HEK293T (cell line): Measurements from ENCODE around the gene TMEM131.

Experiments used
- CTCF ChIA-PET: fragments of 350-600 bp; formaldehyde crosslinking; extraction: SDS; loops from one replicate; lab custom pipeline; 2021; ENCODE audit warnings: antibody characterized with exemption, inconsistent platforms; lab: Yijun Ruan, JAX
- POLR2A ChIA-PET: fragments of 350-600 bp; formaldehyde crosslinking; extraction: SDS; loops from one replicate; lab custom pipeline; 2020; ENCODE audit warnings: antibody characterized with exemption, inconsistent platforms; lab: Yijun Ruan, JAX
- DNase-seq: peaks from one replicate; pipeline ENCODE4 v3.0.0; 2012; ENCODE audit warnings: mixed read lengths; ENCODE audit errors: extremely low spot score
- ARNT ChIP-seq: fragments of 450-650 bp; IDR thresholded peaks from 2 replicates; pipeline ENCODE4 v1.6.1; 2017; ENCODE audit warnings: mild to moderate bottlenecking
- BHLHE40 ChIP-seq: fragments of 450-650 bp; IDR thresholded peaks from 2 replicates; pipeline ENCODE4 v1.6.1; 2016; ENCODE audit warnings: mild to moderate bottlenecking, moderate library complexity, borderline replicate concordance
- CTBP1 ChIP-seq: fragments of 450-650 bp; IDR thresholded peaks from 2 replicates; pipeline ENCODE4 v1.6.1; 2016; ENCODE audit warnings: borderline replicate concordance
- ELF4 ChIP-seq: fragments of 450-650 bp; IDR thresholded peaks from 2 replicates; pipeline ENCODE4 v1.6.1; 2017; ENCODE audit warnings: antibody characterized with exemption
- FOXA1 ChIP-seq: fragments of 450-650 bp; IDR thresholded peaks from 2 replicates; pipeline ENCODE4 v1.6.1; 2016; ENCODE audit warnings: mild to moderate bottlenecking
- FOXK2 ChIP-seq: fragments of 450-650 bp; IDR thresholded peaks from 2 replicates; pipeline ENCODE4 v1.6.1; 2016; ENCODE audit warnings: mild to moderate bottlenecking
- FOXM1 ChIP-seq: fragments of 450-650 bp; IDR thresholded peaks from 2 replicates; pipeline ENCODE4 v1.6.1; 2017; ENCODE audit warnings: mild to moderate bottlenecking, borderline replicate concordance
- HDGF ChIP-seq: fragments of 450-650 bp; IDR thresholded peaks from 2 replicates; pipeline ENCODE4 v1.6.1; 2017; ENCODE audit warnings: antibody characterized with exemption, borderline replicate concordance
- L3MBTL2 ChIP-seq: fragments of 450-650 bp; conservative IDR thresholded peaks from 2 replicates; pipeline ENCODE4 v1.6.1; 2016; ENCODE audit warnings: mild to moderate bottlenecking
- LEF1 ChIP-seq: fragments of 450-650 bp; IDR thresholded peaks from 2 replicates; pipeline ENCODE4 v1.6.1; 2017; ENCODE audit warnings: mild to moderate bottlenecking, borderline replicate concordance
- NFRKB ChIP-seq: fragments of 450-650 bp; IDR thresholded peaks from 2 replicates; pipeline ENCODE4 v1.6.1; 2016; ENCODE audit warnings: mild to moderate bottlenecking, moderate library complexity
- PKNOX1 ChIP-seq: fragments of 450-650 bp; IDR thresholded peaks from 2 replicates; pipeline ENCODE4 v1.6.1; 2016
- SP1 ChIP-seq: fragments of 450-650 bp; IDR thresholded peaks from 2 replicates; pipeline ENCODE4 v1.6.1; 2017
- SUZ12 ChIP-seq: fragments of 450-650 bp; IDR thresholded peaks from 2 replicates; pipeline ENCODE4 v1.6.1; 2016; ENCODE audit warnings: mild to moderate bottlenecking
- TARDBP ChIP-seq: fragments of 450-650 bp; IDR thresholded peaks from 2 replicates; pipeline ENCODE4 v1.6.1; 2016
- ZNF384 ChIP-seq: fragments of 450-650 bp; IDR thresholded peaks from 2 replicates; pipeline ENCODE4 v1.6.1; 2016

The TMEM131 gene

GRCh38 chr2:97741251-97741650, 254.5 kb downstream of the TMEM131 start:
- no peak for DNase-seq
- CTCF ChIA-PET, result interaction anchor here (0.7 to 3.0 kb wide), 13 partner anchors 10 to 651 kb away, joined by 3 to 13 read pairs (median 4); partner anchors contain the start of gene ACTR1B
- TF ChIP-seq PKNOX1 (no peak), ARNT (no peak), L3MBTL2 (no peak), ZNF384 (no peak), FOXK2 (no peak), CTBP1 (no peak), TARDBP (no peak), FOXA1 (no peak), SP1 (no peak), SUZ12 (no peak), ELF4 (no peak), LEF1 (no peak), NFRKB (no peak)

GRCh38 chr2:97740590-97741182, 255.1 kb downstream of the TMEM131 start:
- TF ChIP-seq CTBP1 (no peak), SP1 (no peak), SUZ12 (no peak), HDGF (no peak), NFRKB (no peak), PKNOX1 (peak; percentile 76), FOXK2 (no peak), L3MBTL2 (peak; percentile 27), BHLHE40 (no peak), TARDBP (no peak), ELF4 (no peak), ZNF384 (no peak), LEF1 (no peak), FOXA1 (no peak), ARNT (no peak), FOXM1 (0 out of 2 replicates have a peak, but pooled peaks have one; percentile 22)
- peak; percentile 85 for DNase-seq
- ChIA-PET CTCF (interaction anchor here (0.7 to 3.0 kb wide), 13 partner anchors 11 to 652 kb away, joined by 3 to 13 read pairs (median 4); partner anchors contain the start of gene ACTR1B), POLR2A (interaction anchor here (1.0 to 2.3 kb wide), 5 partner anchors 11 to 150 kb away, joined by 3 to 8 read pairs (median 3); partner anchors contain the start of gene ACTR1B)

More at GRCh38 chr2:97741251-97741650, 254.5 kb downstream of the TMEM131 start:
- POLR2A ChIA-PET, result interaction anchor here (1.0 to 2.3 kb wide), 5 partner anchors 11 to 150 kb away, joined by 3 to 8 read pairs (median 3); partner anchors contain the start of genes ACTR1B and COX5B

GRCh38 chr2:97739893-97740245, 255.9 kb downstream of the TMEM131 start:
- DNase-seq, result no peak
- TF ChIP-seq SP1, result no peak
- no peak for TF ChIP-seq FOXM1
- no peak for TF ChIP-seq PKNOX1
- TF ChIP-seq L3MBTL2, result no peak
- TF ChIP-seq LEF1, result no peak
- no peak for TF ChIP-seq TARDBP
- TF ChIP-seq FOXK2, result no peak
- no peak for TF ChIP-seq ARNT
- no peak for TF ChIP-seq NFRKB
- no peak for TF ChIP-seq CTBP1
- TF ChIP-seq FOXA1, result no peak
- CTCF ChIA-PET, result interaction anchor here (0.8 to 2.1 kb wide), 3 partner anchors 30 to 76 kb away, joined by 3 to 6 read pairs (median 5); partner anchors contain the start of gene ACTR1B
- POLR2A ChIA-PET, result interaction anchor here (1.5 kb wide), 2 partner anchors 10 to 149 kb away, joined by 3 to 4 read pairs; no protein-coding TSS in a partner anchor

- POLR2A ChIA-PET, result interaction anchor here (1.5 kb wide), 1 partner anchor 149 kb away, joined by 4 read pairs; no protein-coding TSS in a partner anchor
- DNase-seq, result no peak
- TF ChIP-seq ELF4, result no peak
- no peak for TF ChIP-seq NFRKB
- no peak for TF ChIP-seq FOXK2
- TF ChIP-seq SUZ12, result no peak
- TF ChIP-seq HDGF, result no peak
- no peak for TF ChIP-seq PKNOX1
- TF ChIP-seq TARDBP, result no peak
- TF ChIP-seq SP1, result no peak
- TF ChIP-seq CTBP1, result no peak
- no peak for TF ChIP-seq FOXA1
- TF ChIP-seq L3MBTL2, result no peak
- no peak for TF ChIP-seq BHLHE40
- no peak for TF ChIP-seq ARNT
These were observed 256.5 kb downstream of the TMEM131 start for GRCh38 chr2:97739020-97739892.

More at GRCh38 chr2:97739020-97739892, 256.5 kb downstream of the TMEM131 start:
- CTCF ChIA-PET, result interaction anchor here (0.8 to 2.1 kb wide), 2 partner anchors 29 to 35 kb away, joined by 3 to 6 read pairs; no protein-coding TSS in a partner anchor
